OCI-LY7 (cell line): Measurements from ENCODE around the gene CSDE1. TPM values are rescaled to one million over a fixed set of nuclear protein-coding genes. Genes with fewer than 3 reads are reported as not detected.

ENCODE experiments used
- BruUV-seq: library from RNA; stranded (reverse); fragments of 400-500 nt; replicated peaks from 2 replicates; lab custom pipeline; 2021; lab: Mats Ljungman, UMichigan
- CTCF ChIA-PET: fragments of 300-600 bp; sonication (Branson Sonifier 250); formaldehyde crosslinking; loops from one replicate; lab custom pipeline; 2022; ENCODE audit warnings: antibody characterized with exemption; ENCODE audit not compliant: unreplicated experiment; lab: Charles Lee
- POLR2A ChIA-PET: fragments of 300-600 bp; sonication (Branson Sonifier 250); formaldehyde crosslinking; loops from one replicate; lab custom pipeline; 2022; ENCODE audit warnings: antibody characterized with exemption; lab: Charles Lee
- DNase-seq: peaks from one replicate; pipeline ENCODE4 v3.0.0-alpha.2; 2015; ENCODE audit warnings: low spot score
- H2AFZ ChIP-seq: fragments of 200-600 bp; sonication (generic), shearing (Covaris generic); 2 replicates; pipeline ENCODE4 v1.6.1; 2014; ENCODE audit warnings: mild to moderate bottlenecking, antibody characterized with exemption, low read length, moderate library complexity
- H3K27ac ChIP-seq: fragments of 200-600 bp; sonication (generic); 2 replicates; pipeline ENCODE4 v1.5.1; 2014; ENCODE audit warnings: mixed run types, low read depth, mild to moderate bottlenecking, moderate library complexity, low read length, inconsistent platforms; ENCODE audit not compliant: poor library complexity, severe bottlenecking
- H3K36me3 ChIP-seq: fragments of 200-600 bp; sonication (generic); 2 replicates; pipeline ENCODE4 v1.6.1; 2014; ENCODE audit warnings: mild to moderate bottlenecking, antibody characterized with exemption, low read length, moderate library complexity, mixed read lengths; ENCODE audit not compliant: insufficient read depth
- H3K4me1 ChIP-seq: fragments of 200-600 bp; sonication (generic); 2 replicates; pipeline ENCODE4 v1.5.1; 2014; ENCODE audit warnings: mild to moderate bottlenecking, low read length; ENCODE audit not compliant: insufficient read depth, poor library complexity, severe bottlenecking
- H3K4me2 ChIP-seq: fragments of 200-600 bp; sonication (generic); 2 replicates; pipeline ENCODE4 v1.6.1; 2014; ENCODE audit warnings: mild to moderate bottlenecking, low read length
- H3K4me3 ChIP-seq: fragments of 200-600 bp; sonication (generic); 2 replicates; pipeline ENCODE4 v1.5.1; 2014; ENCODE audit warnings: mild to moderate bottlenecking, low read depth, low read length; ENCODE audit not compliant: poor library complexity, severe bottlenecking
- H3K79me2 ChIP-seq: fragments of 200-600 bp; sonication (generic); 2 replicates; pipeline ENCODE4 v1.6.1; 2016; ENCODE audit warnings: low read depth, mild to moderate bottlenecking, low read length, moderate library complexity, mixed read lengths; ENCODE audit not compliant: insufficient read depth
- H3K9me2 ChIP-seq: fragments of 200-600 bp; sonication (generic); 2 replicates; pipeline ENCODE4 v1.6.1; 2016; ENCODE audit warnings: mild to moderate bottlenecking, low read length, mixed read lengths; ENCODE audit not compliant: insufficient read depth
- H3K9me3 ChIP-seq: fragments of 200-600 bp; sonication (generic); 2 replicates; pipeline ENCODE4 v1.6.1; 2014; ENCODE audit warnings: mild to moderate bottlenecking, mixed run types, low read length, mixed read lengths
- H4K20me1 ChIP-seq: fragments of 200-600 bp; sonication (generic); 2 replicates; pipeline ENCODE4 v1.6.1; 2014; ENCODE audit warnings: mild to moderate bottlenecking, antibody characterized with exemption, low read length, moderate library complexity, mixed read lengths; ENCODE audit not compliant: insufficient read depth
- CTCF ChIP-seq: fragments of 200-600 bp; sonication (generic); conservative IDR thresholded peaks from 2 replicates; pipeline ENCODE4 v1.5.1; 2014; ENCODE audit warnings: mild to moderate bottlenecking, antibody characterized with exemption, low read length, moderate library complexity, mixed read lengths
- EZH2phosphoT487 ChIP-seq: fragments of 200-600 bp; sonication (generic); IDR thresholded peaks from 2 replicates; pipeline ENCODE4 v1.6.1; 2018; ENCODE audit warnings: low read depth, borderline replicate concordance, mild to moderate bottlenecking, mixed run types, antibody characterized with exemption, low read length, moderate library complexity, mixed read lengths
- intact Hi-C: fragments of 100-400 bp; cut with micrococcal nuclease; formaldehyde crosslinking; loops from one replicate; pipeline ENCODE4 v1.10.0; 2022; ENCODE audit not compliant: unreplicated experiment
- total RNA-seq, 2 experiments: library from RNA; depleted of rRNA in 1 of 2; stranded (reverse); fragments of >200 nt in 1 of 2; shearing (Covaris generic) in 1 of 2; gene quantifications; 2 replicates each; pipeline ENCODE4 v1.2.3, GENCODE V29; 2014 to 2022

CSDE1 gene
- total RNA-seq, 2 experiments from 2014 or later, result 177 to 426 TPM

- peaks cover 100% of the 10 kb centered on the region for H3K79me2 ChIP-seq
- TF ChIP-seq EZH2phosphoT487 (no peak), CTCF (no peak)
- H3K36me3 ChIP-seq, result peaks cover 100% of the 10 kb centered on the region
- no peak overlapping the region for H3K4me3 ChIP-seq
- no peak for DNase-seq
- no TSS peak for BruUV-seq
- ChIA-PET POLR2A (interaction anchor here (0.5 to 1.4 kb wide), 3 partner anchors 9 to 1239 kb away, joined by 3 to 5 read pairs (median 3); no protein-coding TSS in a partner anchor), CTCF (interaction anchor here (0.6 kb wide), 1 partner anchor 9 kb away, joined by 3 read pairs; no protein-coding TSS in a partner anchor)
- H3K4me2 ChIP-seq, result no peak overlapping the region
- H4K20me1 ChIP-seq, result peaks cover 56% of the 10 kb centered on the region
- no peaks in the 10 kb centered on the region for H3K9me3 ChIP-seq
- no peaks in the 10 kb centered on the region for H3K9me2 ChIP-seq
- no peak overlapping the region for H2AFZ ChIP-seq
- H3K4me1 ChIP-seq, result no peaks in the 10 kb centered on the region
- intact Hi-C loops, result no loop called here
- no peak overlapping the region for H3K27ac ChIP-seq
Observed at GRCh38 chr1:114746450-114747121, 11.2 kb downstream of the CSDE1 start.

GRCh38 chr1:114745291-114745690, 12.5 kb downstream of the CSDE1 start:
- BruUV-seq, result no TSS peak
- CTCF ChIA-PET, result no interaction called here
- peaks cover 100% of the 10 kb centered on the region for H3K36me3 ChIP-seq

More at GRCh38 chr1:114745291-114745690, 12.5 kb downstream of the CSDE1 start:
- no peak overlapping the region for H3K4me3 ChIP-seq
- no peak overlapping the region for H2AFZ ChIP-seq
- no peak overlapping the region for H3K27ac ChIP-seq
- POLR2A ChIA-PET, result interaction anchor here (0.7 to 2.1 kb wide), 4 partner anchors 16 to 30 kb away, joined by 3 to 8 read pairs (median 4); no protein-coding TSS in a partner anchor
- no peaks in the 10 kb centered on the region for H3K4me1 ChIP-seq
- H3K9me2 ChIP-seq, result no peaks in the 10 kb centered on the region
- no peak for DNase-seq
- intact Hi-C loops, result no loop called here
- H4K20me1 ChIP-seq, result peaks cover 44% of the 10 kb centered on the region
- H3K79me2 ChIP-seq, result peaks cover 100% of the 10 kb centered on the region
- no peak overlapping the region for H3K4me2 ChIP-seq
- no peaks in the 10 kb centered on the region for H3K9me3 ChIP-seq
- TF ChIP-seq CTCF (no peak), EZH2phosphoT487 (no peak)
